GM10847 (cell line): ENCODE results near the gene ATP8A1.

Experiments
- POLR2A ChIP-seq: IDR thresholded peaks from 2 replicates; pipeline ENCODE4 v1.6.1; 2011; ENCODE audit not compliant: insufficient read length; ENCODE audit errors: extremely low read depth

The ATP8A1 gene

GRCh38 chr4:42656944-42657792 lies at the start of gene ATP8A1:
Gene ATP8A1 (minus strand): TSS chr4:42657105. CDS start chr4:42656873, 232 bp downstream.
- peak; percentile 60 for TF ChIP-seq POLR2A

GRCh38 chr4:42706086-42706485 lies 49.2 kb upstream of the ATP8A1 start:
- no peak for TF ChIP-seq POLR2A

- TF ChIP-seq POLR2A: no peak
Measured at GRCh38 chr4:42703813-42704212, 46.9 kb upstream of the ATP8A1 start.

GRCh38 chr4:42702895-42703294 lies 46.0 kb upstream of the ATP8A1 start:
- TF ChIP-seq POLR2A: no peak

GRCh38 chr4:42690537-42690936 lies 33.6 kb upstream of the ATP8A1 start:
- no peak for TF ChIP-seq POLR2A

GRCh38 chr4:42683393-42683792 lies 26.5 kb upstream of the ATP8A1 start:
- TF ChIP-seq POLR2A: no peak

- TF ChIP-seq POLR2A: no peak
Measured at GRCh38 chr4:42678512-42678911, 21.6 kb upstream of the ATP8A1 start.

- TF ChIP-seq POLR2A: no peak
Measured at GRCh38 chr4:42676066-42676951, 19.4 kb upstream of the ATP8A1 start.

GRCh38 chr4:42673082-42673425 lies 16.1 kb upstream of the ATP8A1 start:
- TF ChIP-seq POLR2A: no peak

- TF ChIP-seq POLR2A: no peak
Measured at GRCh38 chr4:42672359-42673081, 15.6 kb upstream of the ATP8A1 start.

GRCh38 chr4:42671431-42672194 lies 14.7 kb upstream of the ATP8A1 start:
- no peak for TF ChIP-seq POLR2A

GRCh38 chr4:42658261-42658660 lies 1.4 kb upstream of the ATP8A1 start:
- TF ChIP-seq POLR2A: no peak

GRCh38 chr4:42656679-42656943 lies 294 bp downstream of the ATP8A1 start:
- no peak for TF ChIP-seq POLR2A

GRCh38 chr4:42655921-42656678 lies 805 bp downstream of the ATP8A1 start:
- no peak for TF ChIP-seq POLR2A
